OCI-LY3 (cell line): ENCODE results near the gene BABAM2.

ENCODE experiments used
- CTCF ChIP-seq: fragments of 200-600, 300-600 bp; sonication (generic); IDR thresholded peaks from 2 replicates; pipeline ENCODE4 v1.5.1; 2014; ENCODE audit warnings: antibody characterized with exemption, low read length, low read depth
- EZH2phosphoT487 ChIP-seq: fragments of 200-600 bp; shearing (Covaris generic); IDR thresholded peaks from 2 replicates; pipeline ENCODE4 v1.6.1; 2018; ENCODE audit warnings: antibody characterized with exemption, mixed run types, low read depth

- TF ChIP-seq CTCF (no peak), EZH2phosphoT487 (no peak)
These were observed 424.4 kb downstream of the BABAM2 start for GRCh38 chr2:28314968-28315367.
